ENCODE results near the gene ECHDC3. TPM values are rescaled to one million over a fixed set of nuclear protein-coding genes. Genes with fewer than 3 reads are reported as not detected.

ECHDC3 gene
- total and polyA plus RNA-seq, 2 of the 13 experiments (the other 11 are each of a cell fraction or from before 2014, with no cell fraction given), result not detected

GRCh38 chr10:11714750-11715365 lies 27.3 kb upstream of the ECHDC3 start (continued):
- no peak; the same call in 1 of the 2 replicates for TF ChIP-seq ZNF710 (CRISPR knock-in tag; IDR thresholded peaks at IDR 0.05; ENCODE audit: borderline replicate concordance)
- TF ChIP-seq ZMYM4 (CRISPR knock-in tag; IDR thresholded peaks at IDR 0.05), result peak; percentile 80
- no peak for TF ChIP-seq THAP8 (CRISPR knock-in tag; IDR thresholded peaks at IDR 0.05; ENCODE audit: borderline replicate concordance)
- no peak for TF ChIP-seq ZKSCAN8 (CRISPR knock-in tag; IDR thresholded peaks at IDR 0.05; ENCODE audit: borderline replicate concordance)
- no peak for TF ChIP-seq MZF1 (CRISPR knock-in tag; IDR thresholded peaks at IDR 0.05; ENCODE audit: borderline replicate concordance)
- 0 out of 2 replicates have a peak, but pooled peaks have one; percentile 20 for TF ChIP-seq GABPB1 (CRISPR knock-in tag; IDR thresholded peaks at IDR 0.05)
- no peak for TF ChIP-seq SNAPC4 (CRISPR knock-in tag; IDR thresholded peaks at IDR 0.05)
- 0 out of 2 replicates have a peak, but pooled peaks have one; percentile 31 for TF ChIP-seq ZNF839 (CRISPR knock-in tag; IDR thresholded peaks at IDR 0.05; ENCODE audit: borderline replicate concordance)
- no peak for TF ChIP-seq NFE2L2 (IDR thresholded peaks at IDR 0.05; ENCODE audit: low read length)
- TF ChIP-seq ETV6 (CRISPR knock-in tag; conservative IDR thresholded peaks at IDR 0.05), result no peak
- TF ChIP-seq ZHX2 (IDR thresholded peaks at IDR 0.05; ENCODE audit: low read depth), result 0 out of 2 replicates have a peak, but pooled peaks have one; percentile 42
- TF ChIP-seq ZHX2 (CRISPR knock-in tag; IDR thresholded peaks at IDR 0.05; ENCODE audit: borderline replicate concordance), result no peak

Data from HepG2 (cell line).